ENCODE results near the gene ABCA4. TPM values are rescaled to one million over a fixed set of nuclear protein-coding genes. Genes with fewer than 3 reads are reported as not detected.

The ABCA4 gene
- total RNA-seq, 1 experiment from 2014 or later = 0.09 TPM

GRCh38 chr1:93980320-93981273 is 140.4 kb downstream of the ABCA4 start:
- ATAC-seq = peak; percentile 95

GRCh38 chr1:93979718-93980319 is 141.1 kb downstream of the ABCA4 start:
- Mint-ChIP-seq H3K9me3 (peaks cover 9% of the 10 kb centered on the region), H3K27me3 (ENCODE audit: low read depth) (no peaks in the 10 kb centered on the region), H3K4me1 (peaks cover 17% of the 10 kb centered on the region), H3K4me3 (no peak overlapping the region), H3K36me3 (0 out of 2 replicates have a peak, but pooled peaks cover 2% of the 10 kb centered on the region), H3K27ac (no peak overlapping the region)
- ChIA-PET POLR2A (no interaction called here), CTCF (interaction anchor here (0.7 to 3.0 kb wide), 28 partner anchors 9 to 484 kb away, joined by 3 to 25 read pairs (median 4); partner anchors contain the start of gene GCLM)
- peak; percentile 11 for ATAC-seq
- TF ChIP-seq TEAD4 (CRISPR knock-in tag; IDR thresholded peaks at IDR 0.05) (no peak), OVOL2 (CRISPR knock-in tag; IDR thresholded peaks at IDR 0.05; ENCODE audit: borderline replicate concordance) (no peak), CTCF (IDR thresholded peaks at IDR 0.05) (no peak), GABPB1 (CRISPR knock-in tag; IDR thresholded peaks at IDR 0.05) (peak; percentile 66), JUN (CRISPR knock-in tag; IDR thresholded peaks at IDR 0.05) (no peak), MYBL2 (CRISPR knock-in tag; IDR thresholded peaks at IDR 0.05) (no peak)
- no peak for DNase-seq (ENCODE audit: low spot score)

More at GRCh38 chr1:93980320-93981273, 140.4 kb downstream of the ABCA4 start:
- H3K27ac Mint-ChIP-seq = no peak overlapping the region
- TF ChIP-seq CTCF (IDR thresholded peaks at IDR 0.05) (peak; percentile 49), MAX (CRISPR knock-in tag; IDR thresholded peaks at IDR 0.05) (no peak)
- no peak overlapping the region for H3K4me3 Mint-ChIP-seq
- peaks cover 17% of the 10 kb centered on the region for H3K4me1 Mint-ChIP-seq
- 0 out of 2 replicates have a peak, but pooled peaks cover 2% of the 10 kb centered on the region for H3K36me3 Mint-ChIP-seq
- H3K9me3 Mint-ChIP-seq = peaks cover 9% of the 10 kb centered on the region
- H3K27me3 Mint-ChIP-seq (ENCODE audit: low read depth) = no peaks in the 10 kb centered on the region
- CTCF ChIA-PET = interaction anchor here (0.6 to 3.0 kb wide), 35 partner anchors 9 to 483 kb away, joined by 3 to 25 read pairs (median 3); partner anchors contain the start of gene GCLM
- DNase-seq (ENCODE audit: low spot score) = peak; percentile 45
- POLR2A ChIA-PET = no interaction called here

- CTCF ChIA-PET = interaction anchor here (0.7 to 3.0 kb wide), 10 partner anchors 8 to 1984 kb away, joined by 3 to 25 read pairs (median 7); partner anchors contain the start of gene GCLM
- no peak for TF ChIP-seq USF1 (CRISPR knock-in tag; IDR thresholded peaks at IDR 0.05)
- H3K36me3 Mint-ChIP-seq = 0 out of 2 replicates have a peak, but pooled peaks cover 2% of the 10 kb centered on the region
- POLR2A ChIA-PET = no interaction called here
- no peak for DNase-seq (ENCODE audit: low spot score)
- no peak overlapping the region for H3K4me3 Mint-ChIP-seq
- H3K27ac Mint-ChIP-seq = no peak overlapping the region
- H3K27me3 Mint-ChIP-seq (ENCODE audit: low read depth) = no peaks in the 10 kb centered on the region
- ATAC-seq = peak; percentile 71
- H3K9me3 Mint-ChIP-seq = peaks cover 9% of the 10 kb centered on the region
- peaks cover 17% of the 10 kb centered on the region for H3K4me1 Mint-ChIP-seq
Observed at GRCh38 chr1:93979040-93979717, 141.8 kb downstream of the ABCA4 start.

GRCh38 chr1:93977598-93977945 is 143.4 kb downstream of the ABCA4 start:
- Mint-ChIP-seq H3K36me3 (0 out of 2 replicates have a peak, but pooled peaks cover 2% of the 10 kb centered on the region), H3K4me1 (peaks cover 17% of the 10 kb centered on the region), H3K4me3 (no peak overlapping the region), H3K27me3 (ENCODE audit: low read depth) (no peaks in the 10 kb centered on the region), H3K9me3 (peaks cover 9% of the 10 kb centered on the region), H3K27ac (no peak overlapping the region)
- DNase-seq (ENCODE audit: low spot score) (no peak), ATAC-seq (no peak)
- TF ChIP-seq ERG (CRISPR knock-in tag; IDR thresholded peaks at IDR 0.05) = no peak
- TF ChIP-seq ZNF138 (CRISPR knock-in tag; conservative IDR thresholded peaks at IDR 0.05) = no peak
- no peak for TF ChIP-seq NR3C1 (CRISPR knock-in tag; conservative IDR thresholded peaks at IDR 0.05; ENCODE audit: low read depth)
- no peak for TF ChIP-seq HMGA2 (CRISPR knock-in tag; IDR thresholded peaks at IDR 0.05)
- TF ChIP-seq PRRX2 (CRISPR knock-in tag; IDR thresholded peaks at IDR 0.05) = no peak
- no peak for TF ChIP-seq ATF1 (CRISPR knock-in tag; IDR thresholded peaks at IDR 0.05)
- TF ChIP-seq GABPB1 (CRISPR knock-in tag; IDR thresholded peaks at IDR 0.05) = no peak
- ChIA-PET POLR2A (no interaction called here), CTCF (no interaction called here)

All from WTC11 (cell line).